Thyroid gland (tissue), 4 donors: ENCODE results near the gene SEC23IP.

Source experiments
- CTCF ChIP-seq, 6 experiments: fragments of 200-600 bp in 3 of 6; fragments of 450-650 bp in 3 of 6; sonication (generic) in 3 of 6; IDR thresholded peaks; one replicate each; pipeline ENCODE4 v1.5.1; 2016 to 2019; ENCODE audit warnings: antibody characterized with exemption in 6 of 6, mild to moderate bottlenecking in 2 of 6, inconsistent platforms in 1 of 6, moderate library complexity in 1 of 6
- POLR2A ChIP-seq, 2 donors: fragments of 450-650 bp; IDR thresholded peaks; one replicate each; pipeline ENCODE4 v1.6.1; 2017; ENCODE audit warnings: antibody characterized with exemption in 2 of 2, mild to moderate bottlenecking in 2 of 2, moderate library complexity in 1 of 2

DNA sequence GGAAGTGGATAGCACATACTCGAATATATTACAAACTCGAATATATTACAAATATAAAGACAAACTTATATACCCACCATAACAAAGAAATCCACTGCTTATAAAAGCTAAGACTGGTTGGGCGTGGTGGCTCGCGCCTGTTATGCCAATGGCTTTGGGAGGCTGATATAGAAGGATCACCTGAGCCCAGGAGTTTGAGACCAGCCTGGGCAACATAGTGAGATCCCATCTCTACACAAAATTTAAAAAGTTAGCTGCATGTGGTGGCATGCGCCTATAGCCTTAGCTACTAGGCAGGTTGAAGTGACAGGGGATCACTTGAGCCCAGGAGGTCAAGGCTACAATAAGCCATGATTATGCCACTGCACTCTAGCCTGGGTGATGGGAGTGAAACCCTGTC is 40.3 kb upstream of the SEC23IP start:
- no peak for TF ChIP-seq POLR2A (IDR thresholded peaks at IDR 0.05)
- no peak for TF ChIP-seq CTCF (IDR thresholded peaks at IDR 0.05)
